Measurements from ENCODE around the gene STXBP2.

DNA sequence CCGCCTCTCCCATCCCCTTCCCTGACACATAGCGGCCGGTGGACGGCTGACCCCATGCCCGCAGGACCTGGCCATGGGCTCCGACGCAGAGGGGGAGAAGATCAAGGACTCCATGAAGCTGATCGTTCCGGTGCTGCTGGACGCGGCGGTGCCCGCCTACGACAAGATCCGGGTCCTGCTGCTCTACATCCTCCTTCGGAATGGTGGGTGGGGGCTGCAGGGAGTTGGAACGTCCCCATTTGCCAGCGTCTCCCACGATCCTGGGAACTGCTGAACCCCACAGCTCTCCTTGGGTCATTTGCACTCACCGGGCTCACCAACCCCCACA lies 7.6 kb downstream of the STXBP2 start:
- TF ChIP-seq CTCF (IDR thresholded peaks at IDR 0.05; ENCODE audit: poor library complexity) (no peak), EZH2 (IDR thresholded peaks at IDR 0.05; ENCODE audit: borderline replicate concordance) (no peak), EZH2phosphoT487 (IDR thresholded peaks at IDR 0.05; ENCODE audit: low read depth, severe bottlenecking, unreplicated experiment) (no peak)
